Esophagus (tissue), 2 donors: ENCODE data around the gene SPATA6. TPM values are rescaled to one million over a fixed set of nuclear protein-coding genes. Genes with fewer than 3 reads are reported as not detected.
A peak's percentile ranks its signal among the peaks of the same experiment; 100 is the strongest.
"Not testable (repeated sequence)": the region's sequence is repeated elsewhere in the genome, so short reads cannot be mapped to it uniquely, and the experiment has no call there.

Source experiments
- H3K27ac ChIP-seq, 2 donors: one replicate each; pipeline ENCODE4 v1.5.1; 2013; ENCODE audit warnings: low read depth in 2 of 2, mild to moderate bottlenecking in 2 of 2, inconsistent platforms in 1 of 2, low read length in 1 of 2, moderate library complexity in 1 of 2
- H3K27me3 ChIP-seq, 2 donors: one replicate each; pipeline ENCODE4 v1.6.1; 2013; ENCODE audit warnings: low read length in 2 of 2, control low read depth in 1 of 2, mild to moderate bottlenecking in 1 of 2; ENCODE audit not compliant: insufficient read depth in 2 of 2, control insufficient read depth in 1 of 2
- H3K36me3 ChIP-seq, 2 donors: one replicate each; pipeline ENCODE4 v1.6.1; 2013; ENCODE audit warnings: low read length in 1 of 2; ENCODE audit not compliant: control insufficient read depth in 2 of 2, insufficient read depth in 2 of 2
- H3K4me1 ChIP-seq, 2 donors: one replicate each; pipeline ENCODE4 v1.6.1; 2013; ENCODE audit warnings: low read length in 1 of 2; ENCODE audit not compliant: control insufficient read depth in 2 of 2, insufficient read depth in 2 of 2
- H3K4me3 ChIP-seq, 2 donors: one replicate each; pipeline ENCODE4 v1.5.1; 2013; ENCODE audit warnings: low read length in 2 of 2, mild to moderate bottlenecking in 2 of 2, low read depth in 1 of 2, moderate library complexity in 1 of 2
- H3K9me3 ChIP-seq, 2 donors: one replicate each; pipeline ENCODE4 v1.6.1; 2013; ENCODE audit warnings: mild to moderate bottlenecking in 2 of 2, low read depth in 1 of 2, low read length in 1 of 2, moderate library complexity in 1 of 2; ENCODE audit not compliant: control insufficient read depth in 2 of 2, insufficient read depth in 1 of 2
- WGBS, 2 donors: extraction: QIAGEN DNeasy Blood & Tissue Kit; methylation state at CpG; one replicate each; pipeline ENCODE4 v1.1.7; 2013; 5-methylcytosine and 5-hydroxymethylcytosine counted together
- polyA plus RNA-seq, 2 donors: library from polyadenylated mRNA; stranded (reverse); fragments of 200-250 nt; gene quantifications; one replicate each; pipeline ENCODE4 v1.2.3, GENCODE V29; 2013
- donor health status: healthy with polysubstance abuse.
- donor health status: Bipolar disorder and iron deficiency.

Gene SPATA6
- polyA plus RNA-seq, 2 donors: 1.3 to 1.6 TPM

- H3K9me3 ChIP-seq: no peaks in the 10 kb centered on the region
- H3K27me3 ChIP-seq: no peaks in the 10 kb centered on the region
- H3K36me3 ChIP-seq: no peaks in the 10 kb centered on the region
- H3K27ac ChIP-seq: peak overlapping the region; percentile 31 to 92
- 10 to 12% methylated on average over 12 of the region's 12 CpGs for WGBS, 2 donors
- H3K4me3 ChIP-seq: peak overlapping the region in 1 of 2 donors; percentile 65
- peaks cover 0 to 3% of the 10 kb centered on the region in 2 donors for H3K4me1 ChIP-seq
Observed at GRCh38 chr1:48469616-48470480, 2.2 kb downstream of the SPATA6 start.

- Histone ChIP-seq H3K27ac (no peak overlapping the region), H3K4me1 (peaks cover 0 to 3% of the 10 kb centered on the region in 2 donors), H3K4me3 (no peak overlapping the region), H3K9me3 (no peaks in the 10 kb centered on the region), H3K27me3 (no peaks in the 10 kb centered on the region), H3K36me3 (no peaks in the 10 kb centered on the region)
- 82 to 89% methylated on average over 1 of the region's 1 CpG for WGBS, 2 donors
Observed at GRCh38 chr1:48466594-48466993, 5.4 kb downstream of the SPATA6 start.

DNA sequence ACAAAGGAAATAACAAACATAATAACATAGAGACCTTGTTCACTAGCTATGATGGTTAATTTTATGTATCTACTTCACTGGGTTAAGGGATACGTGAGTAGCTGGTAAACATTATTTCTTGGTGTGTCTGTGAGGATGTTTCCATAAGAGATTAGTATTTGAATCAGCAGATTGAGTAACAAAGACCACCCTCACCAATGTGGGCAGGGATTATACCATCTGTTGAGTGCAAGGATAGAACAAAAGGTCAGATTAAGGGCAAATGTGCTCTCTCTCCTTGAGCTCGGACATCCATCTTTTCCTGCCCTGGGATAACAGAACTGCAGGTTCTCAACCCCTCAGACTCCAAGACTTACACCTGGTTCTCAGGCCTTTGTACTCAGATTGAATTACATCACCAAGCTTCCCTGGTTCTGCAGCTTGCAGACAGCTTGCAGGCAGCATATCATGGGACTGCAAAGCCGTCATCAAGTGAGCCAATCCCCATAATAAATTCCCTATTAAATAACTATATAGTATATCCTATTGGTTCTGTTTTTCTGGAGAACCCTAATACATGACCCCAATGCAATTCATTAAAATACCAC is 9.2 kb downstream of the SPATA6 start:
- 89 to 92% methylated on average over 3 of the region's 3 CpGs for WGBS, 2 donors
- H3K4me1 ChIP-seq: no peaks in the 10 kb centered on the region
- H3K36me3 ChIP-seq: no peaks in the 10 kb centered on the region
- H3K4me3 ChIP-seq: no peak overlapping the region
- no peaks in the 10 kb centered on the region for H3K27me3 ChIP-seq
- no peak overlapping the region for H3K27ac ChIP-seq
- H3K9me3 ChIP-seq: no peaks in the 10 kb centered on the region

- Histone ChIP-seq H3K27ac (no peak overlapping the region), H3K4me1 (no peaks in the 10 kb centered on the region), H3K9me3 (no peaks in the 10 kb centered on the region), H3K4me3 (no peak overlapping the region), H3K27me3 (no peaks in the 10 kb centered on the region), H3K36me3 (no peaks in the 10 kb centered on the region)
- WGBS, 2 donors: 91 to 92% methylated on average over 1 of the region's 1 CpG
Observed at GRCh38 chr1:48450505-48450904, 21.5 kb downstream of the SPATA6 start.

DNA sequence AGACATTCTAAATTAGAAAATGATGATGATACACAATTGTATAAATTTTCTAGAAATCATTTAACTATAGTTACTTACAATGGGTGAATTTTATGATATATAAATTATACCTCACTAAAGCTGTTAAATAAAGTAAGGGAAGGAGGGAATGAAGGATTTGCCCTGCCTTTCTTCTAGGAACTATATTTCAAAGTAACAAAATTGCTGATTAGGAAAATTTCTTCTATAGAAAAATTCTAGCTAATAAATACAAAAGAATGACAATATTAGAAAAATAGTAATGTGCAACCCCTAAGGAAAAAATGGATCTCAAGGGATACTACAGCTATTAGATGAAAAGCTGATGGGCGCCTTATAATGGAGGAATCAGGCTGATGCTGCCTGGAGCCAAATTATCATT is 23.1 kb downstream of the SPATA6 start:
- H3K27me3 ChIP-seq: no peaks in the 10 kb centered on the region
- no peak overlapping the region for H3K4me3 ChIP-seq
- H3K27ac ChIP-seq: no peak overlapping the region
- WGBS, 2 donors: 97 to 100% methylated on average over 1 of the region's 1 CpG
- peaks cover 0 to 1% of the 10 kb centered on the region in 2 donors for H3K9me3 ChIP-seq
- no peaks in the 10 kb centered on the region for H3K36me3 ChIP-seq
- H3K4me1 ChIP-seq: no peaks in the 10 kb centered on the region

DNA sequence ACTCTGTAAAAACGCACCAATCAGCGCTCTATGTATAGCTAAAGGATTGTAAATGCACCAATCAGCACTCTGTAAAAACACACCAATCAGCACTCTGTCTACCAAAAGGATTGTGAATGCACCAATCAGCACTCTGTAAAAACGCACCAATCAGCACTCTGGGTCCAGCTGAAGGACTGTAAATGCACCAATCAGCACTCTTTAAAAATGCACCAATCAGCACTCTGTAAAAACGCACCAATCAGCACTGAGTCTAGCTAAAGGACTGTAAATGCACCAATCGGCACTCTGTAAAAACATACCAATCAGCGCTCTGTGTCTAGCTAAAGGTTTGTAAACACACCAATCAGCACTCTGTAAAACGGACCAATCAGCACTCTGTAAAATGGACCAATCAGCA is 27.8 kb downstream of the SPATA6 start:
- not testable (repeated sequence) for H3K4me1 ChIP-seq, H3K27ac ChIP-seq, H3K27me3 ChIP-seq, H3K36me3 ChIP-seq, H3K9me3 ChIP-seq, H3K4me3 ChIP-seq
- 92 to 96% methylated on average over 7 of the region's 7 CpGs for WGBS, 2 donors

DNA sequence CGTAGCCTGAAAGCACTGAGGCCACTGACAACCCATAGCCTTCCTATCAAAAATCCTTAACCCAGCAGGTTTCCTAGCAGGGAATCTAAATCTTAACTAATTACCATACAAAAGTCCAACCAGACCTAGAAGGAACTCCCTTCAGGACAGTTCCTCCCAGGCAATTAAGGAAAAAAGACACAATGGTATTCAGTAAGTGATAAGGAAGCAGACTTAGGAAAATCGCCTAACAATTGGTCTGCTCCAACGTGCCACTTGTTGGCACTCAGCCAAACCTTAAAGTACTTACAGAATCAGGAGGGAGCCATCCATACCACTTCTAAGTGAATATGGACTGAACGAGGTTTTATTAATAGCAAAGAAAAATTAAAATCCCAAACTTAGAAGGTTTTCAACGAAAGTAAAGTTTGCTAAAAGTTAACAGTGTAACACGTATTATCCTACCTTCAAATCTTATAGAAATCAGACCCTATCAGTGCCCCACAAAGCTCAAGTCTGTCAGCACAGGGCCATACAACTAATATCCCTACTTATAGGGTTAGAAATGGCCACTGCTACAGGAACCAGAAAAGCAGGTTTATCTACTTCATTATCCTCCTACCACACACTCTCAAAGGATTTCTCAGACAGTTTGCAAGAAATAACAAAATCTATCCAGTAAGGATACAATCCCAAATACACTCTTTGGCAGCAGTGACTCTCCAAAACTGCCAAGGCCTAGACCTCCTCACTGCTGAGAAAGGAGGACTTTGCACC is 29.0 kb downstream of the SPATA6 start:
- Histone ChIP-seq H3K27ac (peak overlapping the region in 1 of 2 donors; percentile 21), H3K27me3 (no peaks in the 10 kb centered on the region), H3K4me1 (peaks cover 0 to 2% of the 10 kb centered on the region in 2 donors), H3K4me3 (no peak overlapping the region), H3K9me3 (peaks cover 0 to 3% of the 10 kb centered on the region in 2 donors), H3K36me3 (peaks cover 0 to 2% of the 10 kb centered on the region in 2 donors)
- WGBS, 2 donors: 79 to 81% methylated on average over 6 of the region's 6 CpGs

DNA sequence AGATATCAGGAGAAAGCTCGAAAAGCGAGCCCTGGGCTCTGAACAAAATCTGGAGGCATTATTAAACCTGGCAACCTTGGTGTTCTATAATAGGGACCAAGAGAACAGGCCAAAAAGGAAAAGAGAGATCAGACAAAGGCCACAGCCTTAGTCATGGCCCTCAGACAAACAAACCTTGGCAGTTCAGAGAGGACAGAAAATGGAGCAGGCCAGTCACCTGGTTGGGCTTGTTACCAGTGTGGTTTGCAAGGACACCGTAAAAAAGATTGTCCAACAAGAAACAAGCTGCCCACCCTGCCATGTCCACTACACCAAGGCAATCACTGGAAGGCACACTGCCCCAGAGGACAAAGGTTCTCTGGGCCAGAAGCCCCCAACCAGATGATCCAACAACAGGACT is 31.2 kb downstream of the SPATA6 start:
- 85 to 89% methylated on average over 3 of the region's 3 CpGs for WGBS, 2 donors
- not testable (repeated sequence) for H3K9me3 ChIP-seq, H3K27ac ChIP-seq, H3K36me3 ChIP-seq, H3K4me3 ChIP-seq, H3K4me1 ChIP-seq, H3K27me3 ChIP-seq

DNA sequence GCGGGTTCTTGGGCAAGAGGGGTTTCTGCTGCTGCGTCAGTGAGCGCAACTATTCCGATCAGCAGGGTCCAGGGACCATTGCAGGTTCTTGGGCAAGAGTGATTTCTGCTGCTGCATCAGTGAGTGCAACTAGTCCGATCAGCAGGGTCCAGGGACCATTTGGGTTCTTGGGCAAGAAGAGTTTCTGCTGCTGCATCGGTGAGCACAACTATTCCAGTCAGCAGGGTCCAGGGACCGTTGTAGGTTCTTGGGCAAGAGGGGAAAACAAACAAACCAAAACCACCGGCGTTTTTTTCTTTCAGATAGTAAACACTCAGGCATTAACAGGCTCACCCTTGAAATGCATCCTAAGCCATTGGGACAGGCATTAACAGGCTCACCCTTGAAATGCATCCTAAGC is 32.6 kb downstream of the SPATA6 start:
- Histone ChIP-seq H3K27ac (no peak overlapping the region), H3K9me3 (peaks cover 0 to 3% of the 10 kb centered on the region in 2 donors), H3K4me3 (no peak overlapping the region), H3K27me3 (no peaks in the 10 kb centered on the region), H3K36me3 (peaks cover 0 to 2% of the 10 kb centered on the region in 2 donors), H3K4me1 (peaks cover 0 to 2% of the 10 kb centered on the region in 2 donors)
- 93 to 96% methylated on average over 9 of the region's 9 CpGs for WGBS, 2 donors
